SW480 (cell line): ENCODE measurements around the gene PRKCE.
"Not testable (repeated sequence)": the region's sequence is repeated elsewhere in the genome, so short reads cannot be mapped to it uniquely, and the experiment has no call there.

Experiments
- DNase-seq: peaks from one replicate; pipeline ENCODE4 v3.0.0-alpha.2; 2016; ENCODE audit warnings: low spot score

PRKCE gene

GRCh38 chr2:45837812-45838341 lies 186.4 kb downstream of the PRKCE start:
- DNase-seq = no peak

GRCh38 chr2:45839508-45840251 lies 188.2 kb downstream of the PRKCE start:
- no peak for DNase-seq

GRCh38 chr2:45840481-45840880 lies 189.0 kb downstream of the PRKCE start:
- no peak for DNase-seq

- DNase-seq = no peak
Measured at GRCh38 chr2:45841752-45842407, 190.4 kb downstream of the PRKCE start.

- DNase-seq = no peak
Measured at GRCh38 chr2:45843136-45843535, 191.7 kb downstream of the PRKCE start.

- no peak for DNase-seq
Measured at GRCh38 chr2:45844796-45845457, 193.5 kb downstream of the PRKCE start.

GRCh38 chr2:45845566-45845965 lies 194.1 kb downstream of the PRKCE start:
- DNase-seq = no peak

- no peak for DNase-seq
Measured at GRCh38 chr2:45849491-45850283, 198.2 kb downstream of the PRKCE start.

- no peak for DNase-seq
Measured at GRCh38 chr2:45850558-45850957, 199.1 kb downstream of the PRKCE start.

GRCh38 chr2:45851111-45851510 lies 199.6 kb downstream of the PRKCE start:
- DNase-seq = no peak

- DNase-seq = peak; percentile 60
Measured at GRCh38 chr2:45851576-45852304, 200.3 kb downstream of the PRKCE start.

GRCh38 chr2:45852450-45853150 lies 201.1 kb downstream of the PRKCE start:
- DNase-seq = no peak

GRCh38 chr2:45855374-45855773 lies 203.9 kb downstream of the PRKCE start:
- no peak for DNase-seq

- DNase-seq = no peak
Measured at GRCh38 chr2:45856391-45857274, 205.2 kb downstream of the PRKCE start.

GRCh38 chr2:45857275-45857609 lies 205.8 kb downstream of the PRKCE start:
- DNase-seq = no peak

- DNase-seq = no peak
Measured at GRCh38 chr2:45857867-45858520, 206.5 kb downstream of the PRKCE start.

- DNase-seq = not testable (repeated sequence)
Measured at GRCh38 chr2:45858872-45859271, 207.4 kb downstream of the PRKCE start.

- no peak for DNase-seq
Measured at GRCh38 chr2:45859682-45860081, 208.2 kb downstream of the PRKCE start.
